Vagina (tissue), 2 donors: ENCODE results near the gene SAMHD1.

Experiments used
- POLR2A ChIP-seq, 2 donors: fragments of 450-650 bp; IDR thresholded peaks; one replicate each; pipeline ENCODE4 v1.6.1; 2017; ENCODE audit warnings: antibody characterized with exemption in 2 of 2, mild to moderate bottlenecking in 2 of 2, moderate library complexity in 2 of 2
- TF ChIP-seq, protein P1 (sequence below), 3 experiments: fragments of 450-650 bp in 2 of 3; fragments of 200-600 bp in 1 of 3; sonication (generic) in 1 of 3; IDR thresholded peaks; one replicate each; pipeline ENCODE4 v1.5.1; 2017 to 2019; ENCODE audit warnings: antibody characterized with exemption in 3 of 3, mild to moderate bottlenecking in 2 of 3, moderate library complexity in 2 of 3

DNA sequence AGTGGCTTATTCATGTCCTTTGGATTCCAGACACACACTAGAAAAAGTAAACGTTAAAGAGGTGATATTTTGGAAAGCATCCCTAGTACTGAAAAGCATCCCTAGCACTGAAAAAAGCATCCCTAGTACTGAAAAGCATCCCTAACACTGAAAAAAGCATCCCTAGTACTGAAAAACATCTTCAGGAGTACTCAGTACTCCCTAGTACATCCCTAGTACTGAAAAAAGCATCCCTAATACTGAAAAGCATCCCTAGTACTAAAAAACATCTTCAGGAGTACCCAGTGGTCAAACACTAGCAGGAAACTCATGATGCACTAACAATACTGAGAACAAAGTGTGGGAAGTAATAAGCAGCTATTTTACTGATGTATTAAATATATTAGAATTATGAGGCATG lies 45.6 kb upstream of the SAMHD1 start:
- no peak for TF ChIP-seq POLR2A (IDR thresholded peaks at IDR 0.05)
- TF ChIP-seq, protein P1, sequence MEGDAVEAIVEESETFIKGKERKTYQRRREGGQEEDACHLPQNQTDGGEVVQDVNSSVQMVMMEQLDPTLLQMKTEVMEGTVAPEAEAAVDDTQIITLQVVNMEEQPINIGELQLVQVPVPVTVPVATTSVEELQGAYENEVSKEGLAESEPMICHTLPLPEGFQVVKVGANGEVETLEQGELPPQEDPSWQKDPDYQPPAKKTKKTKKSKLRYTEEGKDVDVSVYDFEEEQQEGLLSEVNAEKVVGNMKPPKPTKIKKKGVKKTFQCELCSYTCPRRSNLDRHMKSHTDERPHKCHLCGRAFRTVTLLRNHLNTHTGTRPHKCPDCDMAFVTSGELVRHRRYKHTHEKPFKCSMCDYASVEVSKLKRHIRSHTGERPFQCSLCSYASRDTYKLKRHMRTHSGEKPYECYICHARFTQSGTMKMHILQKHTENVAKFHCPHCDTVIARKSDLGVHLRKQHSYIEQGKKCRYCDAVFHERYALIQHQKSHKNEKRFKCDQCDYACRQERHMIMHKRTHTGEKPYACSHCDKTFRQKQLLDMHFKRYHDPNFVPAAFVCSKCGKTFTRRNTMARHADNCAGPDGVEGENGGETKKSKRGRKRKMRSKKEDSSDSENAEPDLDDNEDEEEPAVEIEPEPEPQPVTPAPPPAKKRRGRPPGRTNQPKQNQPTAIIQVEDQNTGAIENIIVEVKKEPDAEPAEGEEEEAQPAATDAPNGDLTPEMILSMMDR (IDR thresholded peaks at IDR 0.05) = no peak
